Neuronal stem cell (in vitro differentiated cells): ENCODE results near the gene ANK2.

Experiments used
- DNase-seq: peaks from one replicate; pipeline ENCODE4 v3.0.0-alpha.2; 2013; ENCODE audit warnings: low spot score
- H2AFZ ChIP-seq: one replicate; pipeline ENCODE4 v1.6.1; 2013; ENCODE audit warnings: mild to moderate bottlenecking, low read length, inconsistent platforms
- H2AK5ac ChIP-seq: 2 replicates; pipeline ENCODE4 v1.6.1; 2013; ENCODE audit warnings: low read depth, mild to moderate bottlenecking, inconsistent platforms, low read length, moderate library complexity, mixed read lengths
- H2BK120ac ChIP-seq: 2 replicates; pipeline ENCODE4 v1.6.1; 2013; ENCODE audit warnings: low read depth, mild to moderate bottlenecking, inconsistent platforms, low read length, moderate library complexity, mixed read lengths
- H2BK12ac ChIP-seq: one replicate; pipeline ENCODE4 v1.6.1; 2013; ENCODE audit warnings: low read length, inconsistent platforms
- H2BK15ac ChIP-seq: 2 replicates; pipeline ENCODE4 v1.6.1; 2013; ENCODE audit warnings: mild to moderate bottlenecking, low read length, inconsistent platforms, mixed read lengths
- H2BK5ac ChIP-seq: one replicate; pipeline ENCODE4 v1.6.1; 2013; ENCODE audit warnings: inconsistent platforms, mild to moderate bottlenecking, low read length, moderate library complexity
- H3K14ac ChIP-seq: one replicate; pipeline ENCODE4 v1.6.1; 2013; ENCODE audit warnings: low read length, inconsistent platforms
- H3K18ac ChIP-seq: 2 replicates; pipeline ENCODE4 v1.6.1; 2013; ENCODE audit warnings: low read length, inconsistent platforms
- H3K23ac ChIP-seq: 2 replicates; pipeline ENCODE4 v1.6.1; 2013; ENCODE audit warnings: low read depth, mild to moderate bottlenecking, mixed read lengths, low read length, inconsistent platforms; ENCODE audit not compliant: poor library complexity
- H3K27ac ChIP-seq: replicated peaks from 3 replicates; pipeline ENCODE4 v1.5.1; 2013; ENCODE audit warnings: low read length, inconsistent platforms
- H3K27me3 ChIP-seq, 3 experiments: 2 replicates each; pipeline ENCODE4 v1.6.1; 2013; ENCODE audit warnings: low read length in 3 of 3, mild to moderate bottlenecking in 2 of 3, inconsistent platforms in 1 of 3, low read depth in 1 of 3, mixed read lengths in 1 of 3, moderate library complexity in 1 of 3; ENCODE audit not compliant: control insufficient read depth in 3 of 3, insufficient read depth in 3 of 3
- H3K36me3 ChIP-seq, 2 donors: replicated peaks in 1 of 2; 2 replicates each; pipeline ENCODE4 v1.6.1; 2013; ENCODE audit warnings: low read length in 2 of 2; ENCODE audit not compliant: control insufficient read depth in 2 of 2, insufficient read depth in 2 of 2
- H3K4ac ChIP-seq: 2 replicates; pipeline ENCODE4 v1.6.1; 2013; ENCODE audit warnings: inconsistent platforms, mild to moderate bottlenecking, low read length, moderate library complexity
- H3K4me1 ChIP-seq, 2 donors: 1 replicate in 1 of 2; 2 replicates in 1 of 2; pipeline ENCODE4 v1.6.1; 2013; ENCODE audit warnings: low read length in 2 of 2, low read depth in 1 of 2; ENCODE audit not compliant: control insufficient read depth in 2 of 2, insufficient read depth in 1 of 2
- H3K4me2 ChIP-seq: one replicate; pipeline ENCODE4 v1.6.1; 2013; ENCODE audit warnings: mild to moderate bottlenecking, low read length, inconsistent platforms; ENCODE audit not compliant: insufficient read depth, poor library complexity, severe bottlenecking
- H3K4me3 ChIP-seq, 2 donors: 2 replicates each; pipeline ENCODE4 v1.5.1; 2013; ENCODE audit warnings: low read length in 2 of 2, mild to moderate bottlenecking in 2 of 2, inconsistent platforms in 1 of 2, moderate library complexity in 1 of 2
- H3K79me1 ChIP-seq: one replicate; pipeline ENCODE4 v1.6.1; 2013; ENCODE audit warnings: low read depth, mild to moderate bottlenecking, inconsistent platforms, low read length, moderate library complexity
- H3K9ac ChIP-seq: one replicate; pipeline ENCODE4 v1.6.1; 2013; ENCODE audit warnings: mild to moderate bottlenecking, low read depth, low read length, inconsistent platforms; ENCODE audit not compliant: poor library complexity
- H3K9me3 ChIP-seq, 2 donors: replicated peaks in 1 of 2; 2 replicates each; pipeline versions ENCODE3 to v1.6.1; 2013; ENCODE audit warnings: low read length in 2 of 2, mild to moderate bottlenecking in 2 of 2, inconsistent platforms in 1 of 2, low read depth in 1 of 2, mixed read lengths in 1 of 2, moderate library complexity in 1 of 2; ENCODE audit not compliant: control insufficient read depth in 2 of 2, insufficient read depth in 1 of 2
- H4K8ac ChIP-seq: one replicate; pipeline ENCODE4 v1.6.1; 2013; ENCODE audit warnings: low read depth, mild to moderate bottlenecking, inconsistent platforms, low read length, moderate library complexity
- H4K91ac ChIP-seq: one replicate; pipeline ENCODE4 v1.6.1; 2013; ENCODE audit warnings: low read length, low read depth, mild to moderate bottlenecking, inconsistent platforms; ENCODE audit not compliant: poor library complexity
- WGBS, 2 donors: extraction: QIAGEN DNeasy Blood & Tissue Kit; methylation state at CpG; one replicate each; pipeline ENCODE4 v1.1.7; 2013; ENCODE audit warnings: missing lambda C conversion rate in 2 of 2, mixed read lengths in 1 of 2; ENCODE audit not compliant: insufficient read length in 2 of 2, insufficient replicate concordance in 1 of 2; ENCODE audit errors: extremely low coverage in 2 of 2; 5-methylcytosine and 5-hydroxymethylcytosine counted together

The ANK2 gene

GRCh38 chr4:113101669-113102068 lies 52.2 kb downstream of the ANK2 start:
- Histone ChIP-seq H3K4me1 (peaks cover 0 to 2% of the 10 kb centered on the region in 2 donors), H3K27ac (no peak overlapping the region), H3K79me1 (no peaks in the 10 kb centered on the region), H3K4me3 (no peak overlapping the region), H2AFZ (no peak overlapping the region), H4K91ac (no peak overlapping the region), H3K4me2 (no peak overlapping the region), H3K18ac (no peak overlapping the region), H3K4ac (no peak overlapping the region), H3K23ac (no peak overlapping the region), H2BK5ac (no peak overlapping the region), H3K27me3 (no peaks in the 10 kb centered on the region), H3K9ac (no peak overlapping the region), H2BK120ac (no peak overlapping the region), H4K8ac (no peak overlapping the region), H2BK15ac (no peak overlapping the region), H2AK5ac (no peak overlapping the region), H3K9me3 (peaks cover 0 to 2% of the 10 kb centered on the region in 2 donors), H2BK12ac (no peak overlapping the region), H3K14ac (no peak overlapping the region), H3K36me3 (no peaks in the 10 kb centered on the region)
- DNase-seq, result no peak
- WGBS, 2 donors, result no CpG with 5 or more reads among the region's 1 CpG

- no peak overlapping the region for H3K4me3 ChIP-seq
- no peak overlapping the region for H2BK12ac ChIP-seq
- no peaks in the 10 kb centered on the region for H3K36me3 ChIP-seq
- no peak overlapping the region for H2BK120ac ChIP-seq
- no peak overlapping the region for H3K14ac ChIP-seq
- no peak overlapping the region for H2AK5ac ChIP-seq
- H2AFZ ChIP-seq, result no peak overlapping the region
- no peak overlapping the region for H2BK15ac ChIP-seq
- H2BK5ac ChIP-seq, result no peak overlapping the region
- no CpG with 5 or more reads among the region's 1 CpG for WGBS, 2 donors
- peaks cover 0 to 2% of the 10 kb centered on the region in 2 donors for H3K9me3 ChIP-seq
- no peak overlapping the region for H4K91ac ChIP-seq
- H3K79me1 ChIP-seq, result no peaks in the 10 kb centered on the region
- no peak overlapping the region for H3K9ac ChIP-seq
- H3K4me2 ChIP-seq, result no peak overlapping the region
- no peaks in the 10 kb centered on the region for H3K27me3 ChIP-seq
- no peak overlapping the region for H3K4ac ChIP-seq
- no peak overlapping the region for H3K18ac ChIP-seq
- H4K8ac ChIP-seq, result no peak overlapping the region
- H3K23ac ChIP-seq, result no peak overlapping the region
- peaks cover 0 to 2% of the 10 kb centered on the region in 2 donors for H3K4me1 ChIP-seq
- no peak overlapping the region for H3K27ac ChIP-seq
- DNase-seq, result no peak
Observed at GRCh38 chr4:113103556-113103955, 54.1 kb downstream of the ANK2 start.

GRCh38 chr4:113106108-113106507 lies 56.7 kb downstream of the ANK2 start:
- H3K27ac ChIP-seq, result no peak overlapping the region
- H2BK5ac ChIP-seq, result no peak overlapping the region
- H2AK5ac ChIP-seq, result no peak overlapping the region
- no peak overlapping the region for H3K23ac ChIP-seq
- no peaks in the 10 kb centered on the region for H3K79me1 ChIP-seq
- no peak for DNase-seq
- peak overlapping the region; percentile 58 for H2AFZ ChIP-seq
- H3K4me1 ChIP-seq, result peaks cover 0 to 2% of the 10 kb centered on the region in 2 donors
- H3K14ac ChIP-seq, result no peak overlapping the region
- no peaks in the 10 kb centered on the region for H3K27me3 ChIP-seq
- no peaks in the 10 kb centered on the region for H3K36me3 ChIP-seq
- H2BK120ac ChIP-seq, result no peak overlapping the region
- H3K4me2 ChIP-seq, result no peak overlapping the region
- no peak overlapping the region for H3K4ac ChIP-seq
- no peak overlapping the region for H2BK15ac ChIP-seq
- no peak overlapping the region for H4K91ac ChIP-seq
- H3K18ac ChIP-seq, result no peak overlapping the region
- H4K8ac ChIP-seq, result no peak overlapping the region
- H3K9ac ChIP-seq, result no peak overlapping the region
- no peak overlapping the region for H3K4me3 ChIP-seq
- H2BK12ac ChIP-seq, result no peak overlapping the region
- H3K9me3 ChIP-seq, result peaks cover 0 to 2% of the 10 kb centered on the region in 2 donors

GRCh38 chr4:113109106-113109718 lies 59.8 kb downstream of the ANK2 start:
- H2AK5ac ChIP-seq, result no peak overlapping the region
- peaks cover 4 to 9% of the 10 kb centered on the region in 2 donors for H3K4me1 ChIP-seq
- peak overlapping the region; percentile 21 for H2AFZ ChIP-seq
- no CpG with 5 or more reads among the region's 4 CpGs for WGBS, 2 donors
- no peak overlapping the region for H4K8ac ChIP-seq
- H4K91ac ChIP-seq, result no peak overlapping the region
- no peak overlapping the region for H2BK15ac ChIP-seq
- H3K14ac ChIP-seq, result no peak overlapping the region
- H3K4me3 ChIP-seq, result no peak overlapping the region
- H3K4ac ChIP-seq, result no peak overlapping the region
- no peak overlapping the region for H2BK120ac ChIP-seq
- H3K9ac ChIP-seq, result no peak overlapping the region
- no peak overlapping the region for H2BK5ac ChIP-seq
- no peaks in the 10 kb centered on the region for H3K36me3 ChIP-seq
- no peak overlapping the region for H3K18ac ChIP-seq
- no peaks in the 10 kb centered on the region for H3K79me1 ChIP-seq
- no peak for DNase-seq
- H3K23ac ChIP-seq, result no peak overlapping the region
- no peaks in the 10 kb centered on the region for H3K27me3 ChIP-seq
- no peak overlapping the region for H2BK12ac ChIP-seq
- H3K27ac ChIP-seq, result no peak overlapping the region
- no peak overlapping the region for H3K4me2 ChIP-seq
- no peaks in the 10 kb centered on the region for H3K9me3 ChIP-seq
